GM23338 (cell line): ENCODE results near the gene ZBTB7C. TPM values are rescaled to one million over a fixed set of nuclear protein-coding genes. Genes with fewer than 3 reads are reported as not detected.

Source experiments
- ATAC-seq: fragments of 200-7000 bp; cut with Tn5 transposase; 3 replicates; pipeline ENCODE4 v1.9.1; 2020
- DNase-seq: peaks from one replicate; pipeline ENCODE4 v3.0.0-alpha.2; 2015; ENCODE audit warnings: low spot score
- H2AFZ ChIP-seq: fragments of 200-600 bp; sonication (generic); 2 replicates; pipeline ENCODE4 v1.8.0; 2016; ENCODE audit warnings: antibody characterized with exemption, mild to moderate bottlenecking, moderate library complexity
- H3F3A ChIP-seq: fragments of 200-600 bp; sonication (generic); replicated peaks from 2 replicates; pipeline ENCODE4 v1.8.0; 2017; ENCODE audit warnings: antibody characterized with exemption, mixed run types, low read depth
- H3K27ac ChIP-seq: fragments of 200-600 bp; sonication (generic); 2 replicates; pipeline ENCODE4 v1.6.1; 2016; ENCODE audit warnings: low read depth
- H3K27me3 ChIP-seq: fragments of 200-600 bp; sonication (generic); 2 replicates; pipeline ENCODE4 v1.8.0; 2016; ENCODE audit warnings: mild to moderate bottlenecking, mixed run types, moderate library complexity; ENCODE audit not compliant: insufficient read depth
- H3K36me3 ChIP-seq: fragments of 200-600 bp; sonication (generic); 2 replicates; pipeline ENCODE4 v1.8.0; 2016; ENCODE audit warnings: mild to moderate bottlenecking; ENCODE audit not compliant: insufficient read depth
- H3K4me1 ChIP-seq: fragments of 200-600 bp; sonication (generic); 2 replicates; pipeline ENCODE4 v1.8.0; 2016; ENCODE audit warnings: mild to moderate bottlenecking, moderate library complexity; ENCODE audit not compliant: insufficient read depth
- H3K4me2 ChIP-seq: fragments of 200-600 bp; sonication (generic); 2 replicates; pipeline ENCODE4 v1.7.1; 2017; ENCODE audit warnings: mixed run types
- H3K4me3 ChIP-seq: fragments of 200-600 bp; sonication (generic); 2 replicates; pipeline ENCODE4 v1.6.1; 2016; ENCODE audit warnings: mixed run types
- H3K79me2 ChIP-seq: fragments of 200-600 bp; sonication (generic); replicated peaks from 2 replicates; pipeline ENCODE4 v1.8.0; 2017; ENCODE audit warnings: mild to moderate bottlenecking; ENCODE audit not compliant: insufficient read depth
- H3K9me2 ChIP-seq: fragments of 200-600 bp; sonication (generic); 2 replicates; pipeline ENCODE4 v1.8.0; 2017; ENCODE audit not compliant: insufficient read depth
- H4K20me1 ChIP-seq: fragments of 200-600 bp; sonication (generic); replicated peaks from 2 replicates; pipeline ENCODE4 v1.8.0; 2017; ENCODE audit warnings: mild to moderate bottlenecking; ENCODE audit not compliant: insufficient read depth
- H3K27ac Mint-ChIP-seq: 2 replicates; pipeline ENCODE4 v1.8.0; 2020; ENCODE audit warnings: inconsistent platforms, mild to moderate bottlenecking, moderate library complexity, mixed read lengths
- H3K27me3 Mint-ChIP-seq: 3 replicates; pipeline ENCODE4 v1.8.0; 2022; ENCODE audit warnings: low read depth, mild to moderate bottlenecking, moderate library complexity, mixed read lengths, inconsistent platforms; ENCODE audit not compliant: insufficient read depth, poor library complexity
- H3K36me3 Mint-ChIP-seq: 3 replicates; pipeline ENCODE4 v1.8.0; 2021; ENCODE audit warnings: low read depth, mild to moderate bottlenecking, inconsistent platforms, moderate library complexity, mixed read lengths
- H3K4me1 Mint-ChIP-seq: 3 replicates; pipeline ENCODE4 v1.8.0; 2020; ENCODE audit warnings: mild to moderate bottlenecking, inconsistent platforms, mixed read lengths
- H3K4me3 Mint-ChIP-seq: 3 replicates; pipeline ENCODE4 v1.8.0; 2021; ENCODE audit warnings: moderate library complexity, mild to moderate bottlenecking, inconsistent platforms, mixed read lengths
- H3K9me3 Mint-ChIP-seq: 3 replicates; pipeline ENCODE4 v1.8.0; 2020; ENCODE audit warnings: moderate library complexity, mild to moderate bottlenecking, inconsistent platforms, mixed read lengths
- CTCF ChIP-seq, 2 experiments: fragments of 200-600 bp in 1 of 2; sonication (generic) in 1 of 2; conservative IDR thresholded peaks; 2 replicates each; pipeline versions ENCODE4 v1.5.1 to v1.6.1; 2016 to 2017; ENCODE audit warnings: antibody characterized with exemption in 2 of 2, low read depth in 2 of 2, mild to moderate bottlenecking in 2 of 2, moderate library complexity in 1 of 2
- ETS1 ChIP-seq: IDR thresholded peaks from 2 replicates; pipeline ENCODE4 v1.6.1; 2016; ENCODE audit warnings: antibody characterized with exemption
- EZH2 ChIP-seq: fragments of 200-600 bp; sonication (generic); IDR thresholded peaks from one replicate; pipeline ENCODE4 v1.8.0; 2017; ENCODE audit warnings: antibody characterized with exemption, mild to moderate bottlenecking, low read depth; ENCODE audit not compliant: unreplicated experiment
- JUNB ChIP-seq: IDR thresholded peaks from one replicate; pipeline ENCODE4 v1.6.1; 2016; ENCODE audit warnings: antibody characterized with exemption; ENCODE audit not compliant: unreplicated experiment
- NANOG ChIP-seq: IDR thresholded peaks from 2 replicates; pipeline ENCODE4 v1.6.1; 2016; ENCODE audit warnings: antibody characterized with exemption, borderline replicate concordance
- POLR2AphosphoS5 ChIP-seq: IDR thresholded peaks from 2 replicates; pipeline ENCODE4 v1.6.1; 2016; ENCODE audit warnings: antibody characterized with exemption, low read depth
- REST ChIP-seq: IDR thresholded peaks from one replicate; pipeline ENCODE4 v1.6.1; 2018; ENCODE audit warnings: antibody characterized with exemption; ENCODE audit not compliant: unreplicated experiment
- ZNF462 ChIP-seq: fragments of 250-450 bp; sonication (Bioruptor Pico); IDR thresholded peaks from 2 replicates; pipeline ENCODE4 v1.5.0; 2020; ENCODE audit warnings: mild to moderate bottlenecking, moderate library complexity
- polyA plus RNA-seq: library from polyadenylated mRNA; unstranded; fragments of >200 nt; fragmentation: Nextera tagmentation; extraction: Ambion mirVana; gene quantifications from 2 replicates; pipeline ENCODE4 v1.2.1, GENCODE V29; 2016
- total RNA-seq: library from RNA; depleted of rRNA; stranded (reverse); fragments of >200 nt; shearing (Covaris generic); gene quantifications from 2 replicates; pipeline ENCODE4 v1.2.3, GENCODE V29; 2014

ZBTB7C gene
- total and polyA plus RNA-seq, 2 experiments from 2014 or later, result 0.03 to 0.14 TPM

- Histone ChIP-seq H3K36me3 (no peaks in the 10 kb centered on the region), H3K4me1 (peaks cover 16% of the 10 kb centered on the region), H3K9me2 (no peaks in the 10 kb centered on the region), H3K79me2 (no peaks in the 10 kb centered on the region), H3F3A (no peaks in the 10 kb centered on the region), H3K27me3 (no peaks in the 10 kb centered on the region), H4K20me1 (no peaks in the 10 kb centered on the region), H2AFZ (no peak overlapping the region), H3K27ac (no peak overlapping the region), H3K4me3 (no peak overlapping the region), H3K4me2 (no peak overlapping the region)
- Mint-ChIP-seq H3K27me3 (peaks cover 6% of the 10 kb centered on the region), H3K4me1 (peaks cover 28% of the 10 kb centered on the region), H3K4me3 (no peak overlapping the region), H3K27ac (no peak overlapping the region), H3K36me3 (no peaks in the 10 kb centered on the region), H3K9me3 (no peaks in the 10 kb centered on the region)
- ATAC-seq, result no peak
- TF ChIP-seq EZH2, result no peak
- TF ChIP-seq NANOG, result no peak
- no peak for TF ChIP-seq REST
- DNase-seq, result no peak
These were observed 97.1 kb downstream of the ZBTB7C start for GRCh38 chr18:48312066-48312465.

GRCh38 chr18:48310999-48311398 is 98.2 kb downstream of the ZBTB7C start:
- H3K9me3 Mint-ChIP-seq, result no peaks in the 10 kb centered on the region
- no peak overlapping the region for H3K27ac ChIP-seq
- peaks cover 16% of the 10 kb centered on the region for H3K4me1 ChIP-seq
- no peak overlapping the region for H2AFZ ChIP-seq
- no peak overlapping the region for H3K4me3 Mint-ChIP-seq
- TF ChIP-seq NANOG (no peak), POLR2AphosphoS5 (no peak), ZNF462 (no peak), ETS1 (no peak), JUNB (no peak), CTCF (conservative IDR thresholded peaks at IDR 0.05; ENCODE audit: low read depth in 2 of 2) (no peak)
- H3K9me2 ChIP-seq, result no peaks in the 10 kb centered on the region
- no peaks in the 10 kb centered on the region for H3K79me2 ChIP-seq
- no peaks in the 10 kb centered on the region for H4K20me1 ChIP-seq
- no peaks in the 10 kb centered on the region for H3K27me3 ChIP-seq
- no peak overlapping the region for H3K4me3 ChIP-seq
- H3K36me3 ChIP-seq, result no peaks in the 10 kb centered on the region
- no peaks in the 10 kb centered on the region for H3K36me3 Mint-ChIP-seq
- H3F3A ChIP-seq, result no peaks in the 10 kb centered on the region
- H3K4me1 Mint-ChIP-seq, result peaks cover 28% of the 10 kb centered on the region
- DNase-seq, result no peak
- peaks cover 5% of the 10 kb centered on the region for H3K27me3 Mint-ChIP-seq
- no peak for ATAC-seq
- no peak overlapping the region for H3K27ac Mint-ChIP-seq
- no peak overlapping the region for H3K4me2 ChIP-seq
